Thoracic aorta (tissue), 2 donors: ENCODE results near the gene PLPPR1. TPM values are rescaled to one million over a fixed set of nuclear protein-coding genes. Genes with fewer than 3 reads are reported as not detected.

Experiments used
- ATAC-seq: fragments of 150-250 bp; one replicate; pipeline ENCODE4 v1.8.0; 2017; ENCODE audit warnings: low read depth; ENCODE audit not compliant: insufficient number of reproducible peaks, low FRiP score
- DNase-seq: peaks from one replicate; pipeline ENCODE4 v3.0.0-alpha.2; 2020; ENCODE audit warnings: low spot score
- H3K27ac ChIP-seq, 2 donors: fragments of 200-600 bp; sonication (generic); 1 replicate in 1 of 2; 2 replicates in 1 of 2; pipeline ENCODE4 v1.5.1; 2016; ENCODE audit warnings: mild to moderate bottlenecking in 2 of 2, moderate library complexity in 2 of 2
- H3K27me3 ChIP-seq: fragments of 200-600 bp; sonication (generic); replicated peaks from 2 replicates; pipeline ENCODE4 v1.6.0; 2016; ENCODE audit warnings: mild to moderate bottlenecking; ENCODE audit not compliant: insufficient read depth
- H3K36me3 ChIP-seq: fragments of 200-600 bp; sonication (generic); one replicate; pipeline ENCODE4 v1.5.1; 2016
- H3K4me1 ChIP-seq, 2 donors: fragments of 200-600 bp; sonication (generic); 1 replicate in 1 of 2; 2 replicates in 1 of 2; pipeline versions ENCODE4 v1.5.1 to v1.6.0; 2016; ENCODE audit warnings: low read depth in 2 of 2, mild to moderate bottlenecking in 1 of 2; ENCODE audit not compliant: control insufficient read depth in 1 of 2
- H3K4me3 ChIP-seq: fragments of 200-600 bp; sonication (generic); 2 replicates; pipeline ENCODE4 v1.5.1; 2016; ENCODE audit warnings: mild to moderate bottlenecking
- H3K9me3 ChIP-seq: fragments of 200-600 bp; sonication (generic); 2 replicates; pipeline ENCODE4 v1.5.1; 2016
- total RNA-seq, 2 donors: library from RNA; depleted of rRNA; stranded (reverse); fragments of >200 nt; gene quantifications; one replicate each; pipeline versions ENCODE4 v1.1.0 to v1.2.3, GENCODE V29; 2016
- TF ChIP-seq, protein P1 (sequence below): fragments of 200-600 bp; sonication (generic); IDR thresholded peaks from one replicate; pipeline ENCODE4 v1.5.1; 2019; ENCODE audit warnings: antibody characterized with exemption

PLPPR1 gene
- total RNA-seq, 2 donors from 2014 or later, result not detected

DNA sequence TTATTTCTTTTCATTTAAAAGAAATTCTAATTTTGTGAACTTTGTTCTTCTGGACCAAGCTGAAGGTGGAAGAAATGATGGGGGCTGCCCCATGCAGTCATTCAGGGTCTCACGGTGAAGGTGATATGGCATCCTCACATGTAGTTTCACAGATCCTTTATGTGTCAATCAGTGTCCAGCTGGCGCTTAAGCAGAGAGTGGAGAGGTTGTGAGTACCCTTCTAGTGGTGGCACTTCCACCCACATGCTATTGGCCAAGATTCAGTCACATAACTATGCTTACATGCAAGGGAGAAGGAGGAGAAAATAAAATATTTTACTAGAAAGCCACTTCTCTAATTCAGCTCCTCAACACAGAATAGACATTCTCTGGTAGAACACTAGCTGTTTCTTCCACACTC lies 34.7 kb downstream of the PLPPR1 start:
- Histone ChIP-seq H3K4me3 (no peak overlapping the region), H3K27ac (no peak overlapping the region), H3K36me3 (no peaks in the 10 kb centered on the region), H3K9me3 (no peaks in the 10 kb centered on the region), H3K4me1 (no peaks in the 10 kb centered on the region), H3K27me3 (no peaks in the 10 kb centered on the region)
- ATAC-seq (no peak), DNase-seq (no peak)
- TF ChIP-seq, protein P1, sequence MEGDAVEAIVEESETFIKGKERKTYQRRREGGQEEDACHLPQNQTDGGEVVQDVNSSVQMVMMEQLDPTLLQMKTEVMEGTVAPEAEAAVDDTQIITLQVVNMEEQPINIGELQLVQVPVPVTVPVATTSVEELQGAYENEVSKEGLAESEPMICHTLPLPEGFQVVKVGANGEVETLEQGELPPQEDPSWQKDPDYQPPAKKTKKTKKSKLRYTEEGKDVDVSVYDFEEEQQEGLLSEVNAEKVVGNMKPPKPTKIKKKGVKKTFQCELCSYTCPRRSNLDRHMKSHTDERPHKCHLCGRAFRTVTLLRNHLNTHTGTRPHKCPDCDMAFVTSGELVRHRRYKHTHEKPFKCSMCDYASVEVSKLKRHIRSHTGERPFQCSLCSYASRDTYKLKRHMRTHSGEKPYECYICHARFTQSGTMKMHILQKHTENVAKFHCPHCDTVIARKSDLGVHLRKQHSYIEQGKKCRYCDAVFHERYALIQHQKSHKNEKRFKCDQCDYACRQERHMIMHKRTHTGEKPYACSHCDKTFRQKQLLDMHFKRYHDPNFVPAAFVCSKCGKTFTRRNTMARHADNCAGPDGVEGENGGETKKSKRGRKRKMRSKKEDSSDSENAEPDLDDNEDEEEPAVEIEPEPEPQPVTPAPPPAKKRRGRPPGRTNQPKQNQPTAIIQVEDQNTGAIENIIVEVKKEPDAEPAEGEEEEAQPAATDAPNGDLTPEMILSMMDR, result no peak

DNA sequence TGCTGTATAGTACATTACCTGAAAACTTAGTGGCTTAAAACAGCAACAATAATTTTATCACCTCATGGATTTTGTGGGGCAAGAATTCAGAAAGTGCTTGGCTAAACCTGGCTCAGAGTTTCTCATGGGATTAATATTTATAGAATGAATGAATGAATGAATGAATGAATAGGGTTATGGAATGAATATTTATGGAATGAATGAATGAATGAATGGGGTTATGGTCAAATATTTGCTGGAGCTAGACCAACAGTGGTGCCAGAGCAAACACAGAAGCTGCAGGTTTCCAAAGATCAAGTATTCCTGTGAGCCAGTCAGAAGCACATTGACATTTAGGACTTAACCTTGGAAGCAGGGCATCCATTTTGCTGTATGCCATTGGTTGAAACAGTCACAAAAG lies 35.7 kb downstream of the PLPPR1 start:
- DNase-seq (no peak), ATAC-seq (no peak)
- no peaks in the 10 kb centered on the region for H3K4me1 ChIP-seq
- no peak overlapping the region for H3K27ac ChIP-seq
- H3K27me3 ChIP-seq, result no peaks in the 10 kb centered on the region
- H3K36me3 ChIP-seq, result no peaks in the 10 kb centered on the region
- no peaks in the 10 kb centered on the region for H3K9me3 ChIP-seq
- no peak overlapping the region for H3K4me3 ChIP-seq
- TF ChIP-seq, protein P1, result no peak

DNA sequence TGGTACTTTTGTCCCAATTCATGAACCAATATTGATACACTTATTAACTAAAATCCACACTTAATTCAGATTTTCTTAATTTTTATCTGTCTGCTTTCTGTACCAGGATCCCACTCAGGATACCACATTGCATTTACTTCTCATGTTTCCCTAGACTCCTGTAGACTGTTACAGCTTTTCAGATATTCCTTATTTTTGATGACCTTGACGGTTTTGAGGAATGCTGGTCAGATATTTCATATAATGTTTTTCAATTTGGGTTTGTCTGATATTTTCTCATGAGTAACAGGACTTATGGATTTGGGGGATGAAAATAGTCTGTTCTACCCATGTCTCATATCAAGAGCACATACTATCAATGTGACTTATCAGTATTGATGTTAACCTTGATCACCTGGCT lies 37.4 kb downstream of the PLPPR1 start:
- Histone ChIP-seq H3K27ac (no peak overlapping the region), H3K36me3 (no peaks in the 10 kb centered on the region), H3K4me3 (no peak overlapping the region), H3K27me3 (no peaks in the 10 kb centered on the region), H3K9me3 (no peaks in the 10 kb centered on the region), H3K4me1 (no peaks in the 10 kb centered on the region)
- ATAC-seq (no peak), DNase-seq (no peak)
- TF ChIP-seq, protein P1, result no peak

DNA sequence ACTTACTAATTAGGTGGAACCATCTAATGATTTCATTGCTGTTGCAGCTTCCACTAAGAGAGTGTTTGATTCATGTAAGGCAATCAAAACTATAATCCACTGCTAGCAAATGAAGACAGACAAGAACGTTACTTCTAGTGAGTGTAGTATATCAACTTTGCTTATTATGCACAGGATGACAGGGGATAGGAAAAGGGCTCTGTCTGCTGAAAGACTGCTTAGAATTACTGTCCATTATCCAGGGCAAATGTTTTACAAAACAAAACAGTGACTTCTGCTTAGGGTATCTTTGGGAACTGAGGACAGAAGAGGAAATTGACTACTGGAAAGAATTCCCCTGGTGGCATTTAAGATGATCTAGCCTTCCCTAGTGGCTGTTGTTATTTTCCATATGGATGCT lies 40.2 kb downstream of the PLPPR1 start:
- no peaks in the 10 kb centered on the region for H3K4me1 ChIP-seq
- H3K9me3 ChIP-seq, result no peaks in the 10 kb centered on the region
- no peaks in the 10 kb centered on the region for H3K36me3 ChIP-seq
- no peak for ATAC-seq
- no peaks in the 10 kb centered on the region for H3K27me3 ChIP-seq
- TF ChIP-seq, protein P1, result no peak
- DNase-seq, result no peak
- H3K4me3 ChIP-seq, result no peak overlapping the region
- no peak overlapping the region for H3K27ac ChIP-seq

DNA sequence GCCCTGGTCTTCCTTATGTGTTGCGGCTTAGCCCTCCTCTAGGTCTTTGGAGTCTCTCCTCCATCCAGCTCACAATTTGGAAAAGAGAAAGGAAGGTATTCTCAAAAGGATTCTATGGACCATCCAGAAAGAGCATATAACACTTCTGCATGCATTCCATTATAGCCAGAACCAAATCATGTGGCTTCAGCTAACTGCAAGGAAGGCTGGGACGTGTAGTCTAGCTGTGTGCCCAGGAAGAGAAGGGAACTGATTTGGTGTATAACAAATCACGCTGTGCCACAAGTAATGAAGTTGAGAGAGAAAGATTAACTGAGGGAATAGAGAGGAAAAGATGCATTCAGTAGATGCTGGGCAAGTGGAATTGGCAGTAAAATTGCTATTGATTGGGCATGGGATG lies 43.7 kb downstream of the PLPPR1 start:
- DNase-seq, result no peak
- H3K36me3 ChIP-seq, result no peaks in the 10 kb centered on the region
- no peak overlapping the region for H3K4me3 ChIP-seq
- no peaks in the 10 kb centered on the region for H3K4me1 ChIP-seq
- no peak overlapping the region for H3K27ac ChIP-seq
- TF ChIP-seq, protein P1, result no peak
- ATAC-seq, result no peak
- no peaks in the 10 kb centered on the region for H3K9me3 ChIP-seq
- H3K27me3 ChIP-seq, result no peaks in the 10 kb centered on the region
